Measurements from ENCODE around the gene SMARCAL1. TPM values are rescaled to one million over a fixed set of nuclear protein-coding genes. Genes with fewer than 3 reads are reported as not detected.

SMARCAL1 gene
- total and polyA plus RNA-seq, 2 of the 13 experiments (the other 11 are each of a cell fraction or from before 2014, with no cell fraction given) = 12.7 to 21.3 TPM

DNA sequence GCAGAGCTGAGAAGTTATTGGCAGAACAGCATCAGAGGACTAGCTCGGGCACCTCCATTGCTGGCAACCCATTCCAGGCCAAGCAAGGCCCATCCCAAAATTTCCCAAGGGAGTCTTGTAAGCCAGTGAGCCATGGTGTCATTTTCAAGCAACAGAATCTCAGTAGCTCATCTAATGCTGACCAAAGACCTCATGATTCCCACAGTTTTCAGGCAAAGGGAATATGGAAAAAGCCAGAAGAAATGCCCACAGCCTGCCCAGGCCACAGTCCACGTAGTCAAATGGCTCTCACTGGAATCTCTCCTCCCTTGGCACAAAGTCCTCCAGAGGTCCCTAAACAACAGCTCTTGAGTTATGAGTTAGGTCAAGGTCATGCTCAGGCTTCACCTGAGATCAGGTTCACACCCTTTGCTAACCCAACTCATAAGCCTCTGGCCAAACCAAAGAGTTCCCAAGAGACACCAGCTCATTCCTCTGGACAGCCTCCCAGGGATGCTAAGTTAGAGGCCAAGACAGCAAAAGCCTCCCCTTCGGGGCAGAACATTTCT, 2.6 kb downstream of the SMARCAL1 start (continued):
- TF ChIP-seq REPIN1 (CRISPR knock-in tag; IDR thresholded peaks at IDR 0.05; ENCODE audit: borderline replicate concordance, low read depth) = no peak
- TF ChIP-seq FOXM1 (CRISPR knock-in tag; IDR thresholded peaks at IDR 0.05) = no peak
- TF ChIP-seq SP2 (CRISPR knock-in tag; IDR thresholded peaks at IDR 0.05) = no peak
- no peak for TF ChIP-seq ZNF766 (CRISPR knock-in tag; IDR thresholded peaks at IDR 0.05; ENCODE audit: borderline replicate concordance)
- peak; percentile 76 for TF ChIP-seq RARA (CRISPR knock-in tag; IDR thresholded peaks at IDR 0.05)
- no peak for TF ChIP-seq SYNCRIP (IDR thresholded peaks at IDR 0.05; ENCODE audit: insufficient read depth, low read depth, low read length)

DNA sequence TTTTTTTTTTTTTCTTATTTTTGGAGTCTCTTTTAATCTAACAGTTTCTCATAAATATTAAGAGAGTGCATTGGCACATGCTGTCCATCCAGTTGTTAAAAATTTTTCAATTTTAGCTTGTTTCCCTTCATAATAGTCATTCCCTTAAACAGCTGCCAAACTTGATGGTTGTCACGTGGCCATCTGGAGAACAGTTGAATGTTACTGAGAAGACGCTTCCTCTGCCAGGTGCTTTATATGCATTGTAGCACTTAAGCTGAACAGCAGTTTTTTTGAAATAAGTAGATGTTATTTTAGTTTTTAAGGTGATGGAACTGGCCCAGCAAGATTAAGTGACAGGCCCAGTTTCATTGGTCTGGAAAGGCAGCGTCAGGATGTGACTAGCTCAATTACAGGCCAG, 3.3 kb downstream of the SMARCAL1 start:
- ATAC-seq = no peak
- Histone ChIP-seq H3K4me1 (ENCODE audit: insufficient read depth, low read length) (peaks cover 30% of the 10 kb centered on the region), H3K79me2 (ENCODE audit: insufficient read depth, low read length) (no peaks in the 10 kb centered on the region), H3K4me3 (replicated peaks in 1 of 3; ENCODE audit: insufficient read depth in 1 of 3, low read depth in 2 of 3, low read length in 3 of 3) (no peak overlapping the region), H3K36me3 (replicated peaks in 1 of 2; ENCODE audit: control insufficient read depth in 1 of 2, insufficient read depth in 2 of 2, low read length in 2 of 2) (peaks cover 2 to 6% of the 10 kb centered on the region in 2 experiments), H2AFZ (ENCODE audit: low read length) (no peak overlapping the region), H3K27ac (ENCODE audit: extremely low read length, insufficient read depth, low read length) (no peak overlapping the region), H3K27me3 (ENCODE audit: control insufficient read depth in 1 of 2, insufficient read depth in 2 of 2, low read length in 2 of 2) (no peaks in the 10 kb centered on the region), H3K9ac (ENCODE audit: insufficient read depth, low read depth, low read length) (no peak overlapping the region), H4K20me1 (ENCODE audit: insufficient read depth, low read length) (no peaks in the 10 kb centered on the region), H3K4me2 (ENCODE audit: low read depth, low read length) (no peak overlapping the region), H3K9me3 (ENCODE audit: low read length) (no peaks in the 10 kb centered on the region)
- no peak for FAIRE-seq
- ChIA-PET POLR2A (interaction anchor here (1.7 kb wide), 1 partner anchor 83 kb away, joined by 9 read pairs; the partner anchor contains the start of gene RPL37A), CTCF (ENCODE audit: low intra/inter-chr PET ratio, low total read pairs) (no interaction called here)
- WGBS (ENCODE audit: low lambda C conversion rate) = 96% methylated on average over 3 of the region's 3 CpGs
- DNase-seq (ENCODE audit: low spot score) = no peak
- intact Hi-C loops (cut with micrococcal nuclease; ENCODE audit: unreplicated experiment) (no loop called here), in situ Hi-C loops (cut with HindIII; ENCODE audit: extremely low pct_ligation_motif_present, low pct_unique_long_range_greater_than_20kb) (no loop called here)
- no TSS peak for BruUV-seq (replicated peaks)
- TF ChIP-seq ZFP1 (CRISPR knock-in tag; IDR thresholded peaks at IDR 0.05) (no peak), REPIN1 (CRISPR knock-in tag; IDR thresholded peaks at IDR 0.05; ENCODE audit: borderline replicate concordance, low read depth) (no peak), MAZ (IDR thresholded peaks at IDR 0.05; ENCODE audit: borderline replicate concordance, low read depth, low read length) (no peak), MAZ (CRISPR knock-in tag; IDR thresholded peaks at IDR 0.05; ENCODE audit: low read depth) (no peak), ARID2 (CRISPR knock-in tag; IDR thresholded peaks at IDR 0.05; ENCODE audit: borderline replicate concordance) (no peak), FOXA3 (CRISPR knock-in tag; IDR thresholded peaks at IDR 0.05) (no peak), TAF15 (IDR thresholded peaks at IDR 0.05; ENCODE audit: low read depth, low read length, poor library complexity, severe bottlenecking) (no peak), ZNF235 (CRISPR knock-in tag; IDR thresholded peaks at IDR 0.05; ENCODE audit: borderline replicate concordance) (no peak), FOXA1 (IDR thresholded peaks at IDR 0.05) (no peak), FOXA1 (CRISPR knock-in tag; IDR thresholded peaks at IDR 0.05) (no peak), ZNF839 (CRISPR knock-in tag; IDR thresholded peaks at IDR 0.05; ENCODE audit: borderline replicate concordance) (no peak)
- TF ChIP-seq, protein P1, sequence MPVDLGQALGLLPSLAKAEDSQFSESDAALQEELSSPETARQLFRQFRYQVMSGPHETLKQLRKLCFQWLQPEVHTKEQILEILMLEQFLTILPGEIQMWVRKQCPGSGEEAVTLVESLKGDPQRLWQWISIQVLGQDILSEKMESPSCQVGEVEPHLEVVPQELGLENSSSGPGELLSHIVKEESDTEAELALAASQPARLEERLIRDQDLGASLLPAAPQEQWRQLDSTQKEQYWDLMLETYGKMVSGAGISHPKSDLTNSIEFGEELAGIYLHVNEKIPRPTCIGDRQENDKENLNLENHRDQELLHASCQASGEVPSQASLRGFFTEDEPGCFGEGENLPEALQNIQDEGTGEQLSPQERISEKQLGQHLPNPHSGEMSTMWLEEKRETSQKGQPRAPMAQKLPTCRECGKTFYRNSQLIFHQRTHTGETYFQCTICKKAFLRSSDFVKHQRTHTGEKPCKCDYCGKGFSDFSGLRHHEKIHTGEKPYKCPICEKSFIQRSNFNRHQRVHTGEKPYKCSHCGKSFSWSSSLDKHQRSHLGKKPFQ (CRISPR knock-in tag; IDR thresholded peaks at IDR 0.05; ENCODE audit: insufficient replicate concordance) = no peak
- TF ChIP-seq, protein P2, sequence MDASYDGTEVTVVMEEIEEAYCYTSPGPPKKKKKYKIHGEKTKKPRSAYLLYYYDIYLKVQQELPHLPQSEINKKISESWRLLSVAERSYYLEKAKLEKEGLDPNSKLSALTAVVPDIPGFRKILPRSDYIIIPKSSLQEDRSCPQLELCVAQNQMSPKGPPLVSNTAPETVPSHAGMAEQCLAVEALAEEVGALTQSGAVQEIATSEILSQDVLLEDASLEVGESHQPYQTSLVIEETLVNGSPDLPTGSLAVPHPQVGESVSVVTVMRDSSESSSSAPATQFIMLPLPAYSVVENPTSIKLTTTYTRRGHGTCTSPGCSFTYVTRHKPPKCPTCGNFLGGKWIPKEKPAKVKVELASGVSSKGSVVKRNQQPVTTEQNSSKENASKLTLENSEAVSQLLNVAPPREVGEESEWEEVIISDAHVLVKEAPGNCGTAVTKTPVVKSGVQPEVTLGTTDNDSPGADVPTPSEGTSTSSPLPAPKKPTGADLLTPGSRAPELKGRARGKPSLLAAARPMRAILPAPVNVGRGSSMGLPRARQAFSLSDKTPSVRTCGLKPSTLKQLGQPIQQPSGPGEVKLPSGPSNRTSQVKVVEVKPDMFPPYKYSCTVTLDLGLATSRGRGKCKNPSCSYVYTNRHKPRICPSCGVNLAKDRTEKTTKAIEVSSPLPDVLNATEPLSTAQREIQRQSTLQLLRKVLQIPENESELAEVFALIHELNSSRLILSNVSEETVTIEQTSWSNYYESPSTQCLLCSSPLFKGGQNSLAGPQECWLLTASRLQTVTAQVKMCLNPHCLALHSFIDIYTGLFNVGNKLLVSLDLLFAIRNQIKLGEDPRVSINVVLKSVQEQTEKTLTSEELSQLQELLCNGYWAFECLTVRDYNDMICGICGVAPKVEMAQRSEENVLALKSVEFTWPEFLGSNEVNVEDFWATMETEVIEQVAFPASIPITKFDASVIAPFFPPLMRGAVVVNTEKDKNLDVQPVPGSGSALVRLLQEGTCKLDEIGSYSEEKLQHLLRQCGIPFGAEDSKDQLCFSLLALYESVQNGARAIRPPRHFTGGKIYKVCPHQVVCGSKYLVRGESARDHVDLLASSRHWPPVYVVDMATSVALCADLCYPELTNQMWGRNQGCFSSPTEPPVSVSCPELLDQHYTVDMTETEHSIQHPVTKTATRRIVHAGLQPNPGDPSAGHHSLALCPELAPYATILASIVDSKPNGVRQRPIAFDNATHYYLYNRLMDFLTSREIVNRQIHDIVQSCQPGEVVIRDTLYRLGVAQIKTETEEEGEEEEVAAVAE (CRISPR knock-in tag; IDR thresholded peaks at IDR 0.05; ENCODE audit: borderline replicate concordance) = no peak
